Measurements from ENCODE around the gene SLC24A3.

Gene SLC24A3

GRCh38 chr20:19320005-19320404 is 107.6 kb downstream of the SLC24A3 start:
- no peak for DNase-seq (ENCODE audit: low read depth in 2 of 2)
- no peak overlapping the region for H3K4me3 ChIP-seq (replicated peaks in 1 of 2; ENCODE audit: low read depth in 2 of 2, low read length in 2 of 2)
- TF ChIP-seq CTCF (IDR thresholded peaks at IDR 0.05; ENCODE audit: low read depth, low read length), result no peak

GRCh38 chr20:19321176-19321575 is 108.7 kb downstream of the SLC24A3 start:
- DNase-seq (ENCODE audit: low read depth in 2 of 2), result no peak
- no peak overlapping the region for H3K4me3 ChIP-seq (replicated peaks in 1 of 2; ENCODE audit: low read depth in 2 of 2, low read length in 2 of 2)
- TF ChIP-seq CTCF (IDR thresholded peaks at IDR 0.05; ENCODE audit: low read depth, low read length), result no peak

- no peak for TF ChIP-seq CTCF (IDR thresholded peaks at IDR 0.05; ENCODE audit: low read depth, low read length)
- H3K4me3 ChIP-seq (replicated peaks in 1 of 2; ENCODE audit: low read depth in 2 of 2, low read length in 2 of 2), result no peak overlapping the region
- peak in 1 of 2 donors; percentile 2 for DNase-seq (ENCODE audit: low read depth in 2 of 2)
Observed at GRCh38 chr20:19322061-19322985, 109.9 kb downstream of the SLC24A3 start.

- DNase-seq (ENCODE audit: low read depth in 2 of 2), result no peak
- TF ChIP-seq CTCF (IDR thresholded peaks at IDR 0.05; ENCODE audit: low read depth, low read length), result no peak
- H3K4me3 ChIP-seq (replicated peaks in 1 of 2; ENCODE audit: low read depth in 2 of 2, low read length in 2 of 2), result no peak overlapping the region
Observed at GRCh38 chr20:19327401-19327800, 115.0 kb downstream of the SLC24A3 start.

GRCh38 chr20:19328676-19329075 is 116.2 kb downstream of the SLC24A3 start:
- H3K4me3 ChIP-seq (replicated peaks in 1 of 2; ENCODE audit: low read depth in 2 of 2, low read length in 2 of 2), result no peak overlapping the region
- TF ChIP-seq CTCF (IDR thresholded peaks at IDR 0.05; ENCODE audit: low read depth, low read length), result no peak
- DNase-seq (ENCODE audit: low read depth in 2 of 2), result no peak

GRCh38 chr20:19330038-19330437 is 117.6 kb downstream of the SLC24A3 start:
- no peak for DNase-seq (ENCODE audit: low read depth in 2 of 2)
- no peak for TF ChIP-seq CTCF (IDR thresholded peaks at IDR 0.05; ENCODE audit: low read depth, low read length)
- no peak overlapping the region for H3K4me3 ChIP-seq (replicated peaks in 1 of 2; ENCODE audit: low read depth in 2 of 2, low read length in 2 of 2)

Data from cardiac fibroblast (primary cell).